HFFc6 (cell line): Measurements from ENCODE around the gene ZFYVE19. TPM values are rescaled to one million over a fixed set of nuclear protein-coding genes. Genes with fewer than 3 reads are reported as not detected.

ENCODE experiments used
- DNase-seq: peaks from one replicate; pipeline ENCODE4 v3.0.0-alpha.2; 2018
- H3K27ac Mint-ChIP-seq: 2 replicates; pipeline ENCODE4 v1.8.0; 2020; ENCODE audit warnings: mild to moderate bottlenecking, mixed read lengths
- H3K27me3 Mint-ChIP-seq: 2 replicates; pipeline ENCODE4 v1.8.0; 2021; ENCODE audit warnings: mild to moderate bottlenecking, moderate library complexity, mixed read lengths; ENCODE audit not compliant: insufficient read depth
- H3K36me3 Mint-ChIP-seq: 2 replicates; pipeline ENCODE4 v1.8.0; 2021; ENCODE audit warnings: low read depth, mixed read lengths
- H3K4me1 Mint-ChIP-seq: 2 replicates; pipeline ENCODE4 v1.8.0; 2020; ENCODE audit warnings: low read depth, mixed read lengths
- H3K4me3 Mint-ChIP-seq: 2 replicates; pipeline ENCODE4 v1.8.0; 2020; ENCODE audit warnings: mild to moderate bottlenecking, moderate library complexity, mixed read lengths
- H3K9me3 Mint-ChIP-seq: 2 replicates; pipeline ENCODE4 v1.8.0; 2020; ENCODE audit warnings: mild to moderate bottlenecking, mixed read lengths
- CTCF ChIP-seq: fragments of 200-600 bp; sonication (generic); IDR thresholded peaks from 2 replicates; pipeline ENCODE4 v1.5.0; 2021; ENCODE audit warnings: antibody characterized with exemption, mild to moderate bottlenecking
- total RNA-seq, 6 experiments: library from RNA; stranded (reverse); fragmentation: NEBNext Ultra II Directional; extraction: Animal tissue kit (Norgen Biotek cat#: 25700); gene quantifications; 2 replicates in 1 of 6; 3 replicates in 5 of 6; pipeline ENCODE4 v1.2.3, GENCODE V29; 2021

Gene ZFYVE19
- total RNA-seq, 6 experiments from 2014 or later, result 10.7 to 13.5 (median 12.1) TPM

GRCh38 chr15:40843261-40843884 is 36.5 kb downstream of the ZFYVE19 start:
- Mint-ChIP-seq H3K27ac (no peak overlapping the region), H3K4me1 (peaks cover 18% of the 10 kb centered on the region; the same call in 1 of the 2 replicates), H3K36me3 (no peaks in the 10 kb centered on the region), H3K9me3 (no peaks in the 10 kb centered on the region), H3K4me3 (peak overlapping the region; percentile 50), H3K27me3 (peaks cover 29% of the 10 kb centered on the region)
- DNase-seq, result no peak
- TF ChIP-seq CTCF, result no peak

GRCh38 chr15:40843885-40844695 is 37.2 kb downstream of the ZFYVE19 start, which contains the start of gene SPINT1:
TSS of gene SPINT1 (plus strand) at chr15:40844048. CDS start at chr15:40844555, 507 bp downstream.
- DNase-seq, result no peak
- TF ChIP-seq CTCF, result no peak
- Mint-ChIP-seq H3K4me3 (peak within 1 kb of the TSS; percentile 60), H3K9me3 (no peaks in the 10 kb centered on the region), H3K27ac (no peak within 1 kb of the TSS), H3K27me3 (peaks cover 33% of the 10 kb centered on the region), H3K36me3 (no peaks in the 10 kb centered on the region), H3K4me1 (peaks cover 11% of the 10 kb centered on the region; the same call in 1 of the 2 replicates)

- Mint-ChIP-seq H3K27me3 (peaks cover 33% of the 10 kb centered on the region), H3K27ac (no peak overlapping the region), H3K36me3 (no peaks in the 10 kb centered on the region), H3K9me3 (no peaks in the 10 kb centered on the region), H3K4me3 (peak overlapping the region; percentile 60), H3K4me1 (0 out of 2 replicates have a peak, but pooled peaks cover 10% of the 10 kb centered on the region)
- TF ChIP-seq CTCF, result no peak
- DNase-seq, result no peak
These were observed 37.8 kb downstream of the ZFYVE19 start for GRCh38 chr15:40844696-40845030.

GRCh38 chr15:40845036-40845435 is 38.1 kb downstream of the ZFYVE19 start:
- peaks cover 33% of the 10 kb centered on the region for H3K27me3 Mint-ChIP-seq
- no peak for DNase-seq
- no peak for TF ChIP-seq CTCF
- 0 out of 2 replicates have a peak, but pooled peaks cover 10% of the 10 kb centered on the region for H3K4me1 Mint-ChIP-seq
- H3K4me3 Mint-ChIP-seq, result peak overlapping the region; percentile 60
- H3K36me3 Mint-ChIP-seq, result no peaks in the 10 kb centered on the region
- no peaks in the 10 kb centered on the region for H3K9me3 Mint-ChIP-seq
- H3K27ac Mint-ChIP-seq, result no peak overlapping the region

GRCh38 chr15:40845511-40846284 is 38.8 kb downstream of the ZFYVE19 start:
- Mint-ChIP-seq H3K4me1 (0 out of 2 replicates have a peak, but pooled peaks cover 10% of the 10 kb centered on the region), H3K9me3 (no peaks in the 10 kb centered on the region), H3K4me3 (no peak overlapping the region), H3K27ac (no peak overlapping the region), H3K36me3 (no peaks in the 10 kb centered on the region), H3K27me3 (peaks cover 36% of the 10 kb centered on the region)
- no peak for TF ChIP-seq CTCF
- DNase-seq, result no peak
